GM18519 (cell line): ENCODE results near the gene PTPRU.
"Not testable (repeated sequence)": the region's sequence is repeated elsewhere in the genome, so short reads cannot be mapped to it uniquely, and the experiment has no call there.

ENCODE experiments used
- ATAC-seq: cut with Tn5 transposase; IDR thresholded peaks from one replicate; pipeline ENCODE4 v1.9.1; 2021; ENCODE audit warnings: mild to moderate bottlenecking, moderate library complexity; ENCODE audit not compliant: unreplicated experiment, low FRiP score

The PTPRU gene

GRCh38 chr1:29311352-29312030 is 75.2 kb downstream of the PTPRU start:
- no peak for ATAC-seq

- no peak for ATAC-seq
Observed at GRCh38 chr1:29312469-29313461, 76.4 kb downstream of the PTPRU start.

GRCh38 chr1:29314685-29315084 is 78.4 kb downstream of the PTPRU start:
- not testable (repeated sequence) for ATAC-seq

GRCh38 chr1:29315262-29315661 is 78.9 kb downstream of the PTPRU start:
- ATAC-seq = no peak

GRCh38 chr1:29315876-29316275 is 79.6 kb downstream of the PTPRU start:
- no peak for ATAC-seq

- ATAC-seq = no peak
Observed at GRCh38 chr1:29317063-29317915, 81.0 kb downstream of the PTPRU start.

- ATAC-seq = no peak
Observed at GRCh38 chr1:29317916-29318530, 81.7 kb downstream of the PTPRU start.

- no peak for ATAC-seq
Observed at GRCh38 chr1:29318724-29319123, 82.4 kb downstream of the PTPRU start.

GRCh38 chr1:29319300-29320110 is 83.2 kb downstream of the PTPRU start:
- ATAC-seq = no peak

- ATAC-seq = no peak
Observed at GRCh38 chr1:29320156-29320940, 84.0 kb downstream of the PTPRU start.

- ATAC-seq = no peak
Observed at GRCh38 chr1:29321176-29321575, 84.9 kb downstream of the PTPRU start.

- no peak for ATAC-seq
Observed at GRCh38 chr1:29322147-29322694, 85.9 kb downstream of the PTPRU start.

- no peak for ATAC-seq
Observed at GRCh38 chr1:29322861-29323585, 86.7 kb downstream of the PTPRU start.

GRCh38 chr1:29323636-29324035 is 87.3 kb downstream of the PTPRU start:
- no peak for ATAC-seq

GRCh38 chr1:29324202-29324601 is 87.9 kb downstream of the PTPRU start:
- ATAC-seq = no peak

GRCh38 chr1:29324771-29325351 is 88.5 kb downstream of the PTPRU start:
- no peak for ATAC-seq

GRCh38 chr1:29325675-29326074 is 89.4 kb downstream of the PTPRU start:
- ATAC-seq = no peak
